SK-N-MC (cell line): ENCODE data around the gene CEACAM21.

Source experiments
- DNase-seq: peaks from one replicate; pipeline ENCODE4 v3.0.0-alpha.2; 2011; ENCODE audit warnings: low read depth, low spot score
- H3K27ac ChIP-seq: fragments of 200-600 bp; sonication (generic); 2 replicates; pipeline ENCODE4 v1.5.1; 2016; ENCODE audit warnings: mixed run types
- H3K36me3 ChIP-seq: fragments of 200-600 bp; sonication (generic); 2 replicates; pipeline ENCODE4 v1.6.1; 2017; ENCODE audit warnings: antibody characterized with exemption, low read length, mixed read lengths; ENCODE audit not compliant: insufficient read depth
- H3K4me3 ChIP-seq: fragments of 200-600 bp; sonication (generic); 2 replicates; pipeline ENCODE4 v1.5.1; 2016
- H3K9ac ChIP-seq: fragments of 200-600 bp; sonication (generic); 2 replicates; pipeline ENCODE4 v1.8.0; 2017; ENCODE audit warnings: mixed run types, mixed read lengths; ENCODE audit not compliant: insufficient read length
- H3K9me3 ChIP-seq: fragments of 200-600 bp; sonication (generic); 2 replicates; pipeline ENCODE4 v1.6.1; 2017; ENCODE audit warnings: low read depth, mild to moderate bottlenecking, antibody characterized with exemption, low read length, moderate library complexity, mixed read lengths
- EZH2 ChIP-seq: fragments of 200-600 bp; sonication (generic); IDR thresholded peaks from one replicate; pipeline ENCODE4 v1.6.1; 2017; ENCODE audit warnings: antibody characterized with exemption
- FOXP2 ChIP-seq: optimal IDR thresholded peaks from 2 replicates; pipeline ENCODE3; 2011; ENCODE audit warnings: mild to moderate bottlenecking, moderate library complexity; ENCODE audit not compliant: insufficient read depth; ENCODE audit errors: extremely low read length, control extremely low read depth
- POLR2AphosphoS5 ChIP-seq: IDR thresholded peaks from 2 replicates; pipeline ENCODE4 v1.6.1; 2012; ENCODE audit warnings: mild to moderate bottlenecking, low read depth, low read length, borderline replicate concordance

Gene CEACAM21

GRCh38 chr19:41595890-41596280, 19.9 kb downstream of the CEACAM21 start:
- DNase-seq: no peak
- Histone ChIP-seq H3K4me3 (no peak overlapping the region), H3K27ac (no peak overlapping the region), H3K9me3 (no peaks in the 10 kb centered on the region), H3K9ac (no peak overlapping the region), H3K36me3 (no peaks in the 10 kb centered on the region)
- TF ChIP-seq POLR2AphosphoS5 (no peak), FOXP2 (no peak), EZH2 (no peak)

GRCh38 chr19:41597600-41598041, 21.7 kb downstream of the CEACAM21 start:
- no peak overlapping the region for H3K27ac ChIP-seq
- DNase-seq: peak; percentile 66
- H3K9ac ChIP-seq: no peak overlapping the region
- no peak overlapping the region for H3K4me3 ChIP-seq
- TF ChIP-seq FOXP2: no peak
- TF ChIP-seq POLR2AphosphoS5: no peak
- no peak for TF ChIP-seq EZH2
- no peaks in the 10 kb centered on the region for H3K36me3 ChIP-seq
- no peaks in the 10 kb centered on the region for H3K9me3 ChIP-seq

- DNase-seq: no peak
- H3K36me3 ChIP-seq: no peaks in the 10 kb centered on the region
- no peak overlapping the region for H3K4me3 ChIP-seq
- H3K9ac ChIP-seq: no peak overlapping the region
- H3K9me3 ChIP-seq: no peaks in the 10 kb centered on the region
- H3K27ac ChIP-seq: no peak overlapping the region
- TF ChIP-seq POLR2AphosphoS5: no peak
- TF ChIP-seq FOXP2: no peak
- TF ChIP-seq EZH2: no peak
Observed at GRCh38 chr19:41599175-41599966, 23.4 kb downstream of the CEACAM21 start.

GRCh38 chr19:41601771-41602170, 25.8 kb downstream of the CEACAM21 start:
- no peaks in the 10 kb centered on the region for H3K36me3 ChIP-seq
- no peaks in the 10 kb centered on the region for H3K9me3 ChIP-seq
- TF ChIP-seq FOXP2 (no peak), POLR2AphosphoS5 (no peak), EZH2 (no peak)
- no peak overlapping the region for H3K9ac ChIP-seq
- DNase-seq: no peak
- no peak overlapping the region for H3K4me3 ChIP-seq
- no peak overlapping the region for H3K27ac ChIP-seq

- TF ChIP-seq EZH2: no peak
- no peak for TF ChIP-seq POLR2AphosphoS5
- TF ChIP-seq FOXP2: no peak
- no peak for DNase-seq
Observed at GRCh38 chr19:41604831-41605230, 28.9 kb downstream of the CEACAM21 start.

GRCh38 chr19:41606215-41606837, 30.4 kb downstream of the CEACAM21 start:
- H3K4me3 ChIP-seq: no peak overlapping the region
- no peak overlapping the region for H3K9ac ChIP-seq
- DNase-seq: no peak
- TF ChIP-seq POLR2AphosphoS5 (no peak), FOXP2 (no peak), EZH2 (no peak)
- no peaks in the 10 kb centered on the region for H3K9me3 ChIP-seq
- H3K36me3 ChIP-seq: no peaks in the 10 kb centered on the region
- no peak overlapping the region for H3K27ac ChIP-seq

More at GRCh38 chr19:41604831-41605230, 28.9 kb downstream of the CEACAM21 start:
- no peak overlapping the region for H3K4me3 ChIP-seq
- H3K9ac ChIP-seq: no peak overlapping the region
- H3K9me3 ChIP-seq: no peaks in the 10 kb centered on the region
- H3K27ac ChIP-seq: no peak overlapping the region
- H3K36me3 ChIP-seq: no peaks in the 10 kb centered on the region

GRCh38 chr19:41607668-41608067, 31.7 kb downstream of the CEACAM21 start:
- Histone ChIP-seq H3K9ac (no peak overlapping the region), H3K4me3 (no peak overlapping the region), H3K36me3 (no peaks in the 10 kb centered on the region), H3K9me3 (no peaks in the 10 kb centered on the region), H3K27ac (no peak overlapping the region)
- TF ChIP-seq FOXP2 (no peak), EZH2 (no peak), POLR2AphosphoS5 (no peak)
- DNase-seq: no peak

- Histone ChIP-seq H3K27ac (no peak overlapping the region), H3K36me3 (no peaks in the 10 kb centered on the region), H3K4me3 (no peak overlapping the region), H3K9me3 (no peaks in the 10 kb centered on the region), H3K9ac (no peak overlapping the region)
- no peak for DNase-seq
- TF ChIP-seq FOXP2 (no peak), POLR2AphosphoS5 (no peak)
Observed at GRCh38 chr19:41610789-41611188, 34.8 kb downstream of the CEACAM21 start.
